CD4-positive, alpha-beta T cell treated with Interferon alpha-2 for 1 hour (primary cell): ENCODE results near the gene CXCL14.
"Not testable (repeated sequence)": the region's sequence is repeated elsewhere in the genome, so short reads cannot be mapped to it uniquely, and the experiment has no call there.

ENCODE experiments used
- DNase-seq, 2 donors: peaks; one replicate each; pipeline ENCODE4 v3.0.0-alpha.2; 2020 to 2022

Gene CXCL14

DNA sequence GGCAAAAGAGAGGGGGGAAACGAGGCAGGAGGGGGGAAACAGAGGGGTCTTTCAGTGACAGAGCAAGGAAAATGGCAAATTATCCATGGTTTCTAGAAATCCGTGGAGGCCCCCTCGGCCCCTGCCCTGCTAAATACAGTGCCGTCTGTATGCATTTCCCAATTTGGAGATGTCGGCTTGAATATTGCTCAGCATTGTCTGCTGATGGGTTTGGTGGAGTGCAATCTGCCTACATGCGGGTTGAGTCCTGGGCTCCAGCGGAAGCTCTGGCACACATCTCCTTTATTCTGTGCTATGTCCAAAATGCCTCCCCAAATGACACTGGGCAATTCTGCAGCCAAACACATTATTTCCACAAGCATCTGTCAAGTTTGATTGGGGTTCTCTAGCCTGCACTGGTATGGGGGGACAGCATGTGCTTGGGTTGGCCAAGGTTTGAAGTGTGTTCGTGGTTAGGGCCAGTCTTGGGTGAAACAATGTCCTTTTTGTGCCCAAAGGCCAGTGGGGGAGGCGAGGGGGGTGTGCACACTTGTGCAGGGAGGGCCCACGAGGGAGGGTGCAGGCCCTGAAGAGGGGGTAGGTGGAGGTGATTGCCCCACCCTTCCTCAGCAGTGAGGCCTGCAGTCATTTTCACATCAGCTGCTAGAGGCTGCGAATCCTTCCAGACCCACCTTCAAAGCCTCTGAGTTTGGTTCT, 36.8 kb downstream of the CXCL14 start:
- DNase-seq: no peak

DNA sequence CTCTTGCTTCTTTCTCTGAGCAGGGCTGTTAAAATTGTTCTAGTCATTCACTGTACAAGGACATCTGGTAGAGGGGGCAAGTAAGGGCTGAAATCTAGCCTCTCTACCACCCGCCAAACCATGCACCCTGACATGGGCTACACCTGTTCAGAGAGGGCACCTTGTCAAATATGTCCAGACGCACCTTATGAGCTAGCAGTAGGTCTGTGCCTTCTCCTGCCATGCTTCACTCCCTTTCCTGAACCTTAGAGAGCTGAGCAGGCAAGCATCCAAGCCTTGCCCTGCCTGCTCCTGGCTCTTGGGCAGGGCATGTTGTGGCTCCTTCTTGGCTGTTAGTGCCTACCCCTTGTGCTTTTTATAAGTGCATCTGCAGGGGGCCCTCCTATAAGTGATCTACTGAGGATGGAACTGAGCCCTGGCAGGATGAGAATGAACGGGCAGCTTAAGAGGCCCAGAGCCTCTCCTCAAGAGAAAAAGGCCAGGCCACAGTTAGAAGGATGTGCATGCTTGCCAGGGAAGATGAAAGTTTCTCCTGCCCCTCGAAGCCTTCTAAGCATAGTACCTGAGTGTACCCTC, 39.3 kb downstream of the CXCL14 start:
- DNase-seq: no peak

DNA sequence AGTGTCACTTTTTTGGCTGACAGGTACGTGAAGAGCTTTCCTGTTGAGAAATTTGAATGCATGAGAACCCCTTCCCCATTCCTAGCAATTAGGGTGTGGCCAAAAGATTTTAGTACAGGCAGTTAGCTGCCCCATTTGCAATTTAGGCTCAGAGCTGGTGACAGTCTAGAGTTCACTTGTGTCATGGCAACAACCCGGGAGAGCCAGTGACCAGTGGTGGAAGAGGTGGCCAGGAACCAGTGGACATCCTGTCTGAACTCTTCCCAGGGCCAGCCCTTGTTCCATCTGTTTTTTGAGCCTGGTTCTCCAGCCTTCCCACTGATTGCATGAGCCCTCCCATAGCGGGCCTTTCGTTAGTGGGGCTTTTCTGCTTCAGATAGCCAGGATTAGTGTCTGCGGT, 40.5 kb downstream of the CXCL14 start:
- DNase-seq: no peak

DNA sequence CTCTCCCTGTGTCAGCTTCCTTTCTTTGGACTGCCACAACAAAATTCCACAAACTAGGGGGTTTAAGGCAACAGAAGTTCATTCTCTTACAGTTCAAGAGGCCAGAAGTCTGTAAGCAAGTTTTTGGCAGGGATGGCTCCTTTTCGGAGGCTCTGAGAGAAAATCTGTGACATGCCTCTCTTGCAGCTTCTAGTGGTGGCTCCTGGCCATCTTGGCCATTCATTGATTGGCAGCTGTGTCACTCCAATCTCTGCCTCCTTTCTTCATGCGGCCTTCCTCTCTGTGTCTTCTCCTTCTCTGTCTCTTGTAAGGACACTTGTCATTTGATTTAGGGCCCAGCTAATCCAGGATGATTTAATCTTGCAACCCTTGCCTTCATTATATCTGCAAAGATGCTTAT, 41.0 kb downstream of the CXCL14 start:
- no peak for DNase-seq

DNA sequence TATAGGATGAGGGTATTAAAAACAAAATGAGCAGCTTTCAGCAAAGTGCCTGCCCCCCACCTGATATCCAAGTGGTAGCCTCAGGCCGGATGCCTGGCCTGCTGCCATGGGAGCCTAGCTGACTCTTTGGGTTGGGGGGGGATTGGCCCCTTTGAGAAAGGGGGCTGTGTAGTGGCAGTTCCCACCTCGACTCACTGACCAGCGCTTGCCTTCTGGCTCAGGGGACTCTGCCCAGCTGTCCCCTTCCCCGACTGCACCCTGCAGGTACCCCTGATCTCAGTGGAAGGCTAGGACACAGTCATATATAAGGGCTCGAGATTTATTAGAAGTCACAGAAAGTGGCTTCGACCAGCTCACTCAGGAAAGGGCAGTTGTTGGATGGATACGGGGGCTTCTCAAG, 41.5 kb downstream of the CXCL14 start:
- DNase-seq: no peak

DNA sequence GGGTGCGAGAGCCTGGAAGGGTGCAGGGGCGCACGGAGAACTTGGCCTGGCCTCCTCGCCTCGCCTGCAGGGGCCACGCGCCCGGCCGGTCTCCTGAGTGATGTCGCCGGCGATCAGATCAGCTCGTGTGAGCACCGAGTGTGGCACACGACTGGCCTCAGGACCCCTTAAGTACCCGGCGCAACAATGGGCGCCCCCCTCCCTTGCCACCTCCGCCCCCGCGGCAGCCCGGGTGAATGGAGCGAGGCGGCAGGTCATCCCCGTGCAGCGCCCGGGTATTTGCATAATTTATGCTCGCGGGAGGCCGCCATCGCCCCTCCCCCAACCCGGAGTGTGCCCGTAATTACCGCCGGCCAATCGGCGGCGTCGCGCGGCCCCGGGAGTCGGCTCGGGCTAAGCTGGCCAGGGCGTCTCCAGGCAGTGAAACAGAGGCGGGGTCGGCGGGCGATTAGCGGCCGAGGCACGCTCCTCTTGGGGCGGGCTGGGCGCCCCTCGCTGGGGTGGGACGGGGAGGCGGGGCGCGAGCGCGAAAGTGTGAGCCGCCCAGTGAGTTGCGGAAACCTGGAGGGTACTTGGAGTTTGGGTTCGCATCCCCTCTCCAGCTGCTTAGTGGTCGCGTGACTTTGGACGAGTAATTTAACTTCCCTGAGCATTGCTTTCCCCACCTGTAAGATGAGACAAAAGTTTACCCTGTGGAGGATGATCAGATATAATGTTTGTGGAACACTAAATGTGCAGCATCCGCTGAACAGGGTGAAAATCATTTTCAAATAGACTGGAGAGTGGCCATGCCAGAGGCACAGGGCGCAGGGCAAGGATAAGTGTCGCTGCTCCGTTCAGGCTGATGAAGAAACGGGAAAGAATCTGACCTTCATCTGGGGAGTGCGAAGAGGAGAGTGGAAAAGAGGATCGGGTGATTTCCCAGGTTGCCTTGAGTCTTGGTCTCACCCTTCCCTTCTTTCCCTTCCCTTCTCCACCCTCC, 42.7 kb downstream of the CXCL14 start, which contains the start of gene NEUROG1:
NEUROG1 (minus strand) TSS at position 145 of the 982 bp plus-strand sequence. CDS start 274 bp downstream, outside the sequence.
- DNase-seq: no peak

DNA sequence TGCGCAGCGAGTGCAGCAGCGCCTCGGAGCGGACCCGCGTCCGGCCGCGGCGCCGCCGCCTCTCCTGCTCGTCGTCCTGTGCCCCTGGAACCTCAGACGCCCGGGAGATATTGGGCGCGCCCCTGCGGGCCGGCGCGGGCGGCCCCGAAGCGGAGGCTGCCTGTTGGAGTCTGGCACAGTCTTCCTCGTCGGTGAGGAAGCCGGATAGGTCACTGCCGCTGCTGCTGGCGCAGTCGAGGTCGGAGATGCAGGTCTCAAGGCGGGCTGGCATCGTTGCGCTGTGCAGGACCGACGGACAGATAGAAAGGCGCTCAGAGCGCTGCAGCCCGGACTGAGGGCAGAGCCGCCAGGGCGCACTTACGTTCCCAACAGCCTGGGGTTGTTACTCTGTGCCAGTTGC, 43.4 kb downstream of the CXCL14 start:
- no peak for DNase-seq

DNA sequence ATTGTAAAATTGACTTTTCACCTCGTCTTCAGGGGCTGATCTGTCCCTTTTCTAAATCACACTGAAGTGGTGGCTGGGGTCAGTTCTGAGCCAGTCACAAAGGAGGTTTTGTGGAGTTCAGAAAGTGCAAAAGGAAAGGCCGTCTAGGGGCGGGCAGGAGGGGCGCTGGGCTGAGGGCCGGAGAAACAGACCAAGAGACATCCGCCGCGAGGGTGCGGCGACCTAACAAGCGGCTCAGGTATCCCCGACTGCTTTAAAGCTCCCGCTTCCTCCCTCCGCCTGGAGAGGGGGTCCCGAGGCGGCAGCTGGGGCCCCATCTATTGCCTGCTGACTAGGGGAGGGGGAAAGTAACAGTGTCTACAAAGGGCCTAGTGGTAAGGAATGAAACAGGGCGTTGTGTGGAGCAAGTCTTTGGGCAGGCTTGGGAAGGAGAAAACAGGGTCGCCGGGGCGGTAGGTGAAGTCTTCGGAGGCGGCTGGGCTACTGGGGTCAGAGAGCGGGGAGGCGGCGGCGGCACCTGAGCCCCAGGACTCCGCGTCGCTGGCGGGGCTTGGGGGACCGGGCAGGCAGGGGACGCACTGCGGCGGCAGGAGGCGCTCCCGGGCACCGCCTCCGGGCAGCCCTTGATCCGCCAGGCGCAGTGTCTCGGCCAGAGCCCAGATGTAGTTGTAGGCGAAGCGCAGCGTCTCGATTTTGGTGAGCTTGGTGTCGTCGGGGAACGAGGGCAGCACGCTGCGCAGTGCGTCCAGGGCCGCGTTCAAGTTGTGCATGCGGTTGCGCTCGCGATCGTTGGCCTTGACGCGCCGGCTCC, 44.0 kb downstream of the CXCL14 start:
- DNase-seq: no peak

DNA sequence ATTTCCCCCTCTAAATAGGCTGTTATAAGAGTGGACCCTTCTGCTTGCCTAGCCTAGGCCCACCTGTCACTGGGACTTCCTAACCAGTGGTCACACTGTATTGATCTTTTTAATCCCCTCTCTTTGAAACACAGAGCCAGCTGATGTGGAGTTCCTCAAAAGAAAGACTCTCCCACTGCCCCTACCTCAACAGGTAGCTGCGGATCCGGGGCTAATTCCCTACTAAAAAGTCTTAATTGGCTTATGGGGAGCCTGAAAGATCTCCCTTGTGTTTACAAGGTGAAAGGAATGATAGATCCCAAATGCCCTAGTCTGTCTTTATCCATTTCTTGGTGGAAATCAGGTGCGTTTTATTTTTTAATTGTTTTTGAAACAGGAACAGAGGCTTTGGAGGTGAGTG, 45.0 kb downstream of the CXCL14 start:
- no peak for DNase-seq

DNA sequence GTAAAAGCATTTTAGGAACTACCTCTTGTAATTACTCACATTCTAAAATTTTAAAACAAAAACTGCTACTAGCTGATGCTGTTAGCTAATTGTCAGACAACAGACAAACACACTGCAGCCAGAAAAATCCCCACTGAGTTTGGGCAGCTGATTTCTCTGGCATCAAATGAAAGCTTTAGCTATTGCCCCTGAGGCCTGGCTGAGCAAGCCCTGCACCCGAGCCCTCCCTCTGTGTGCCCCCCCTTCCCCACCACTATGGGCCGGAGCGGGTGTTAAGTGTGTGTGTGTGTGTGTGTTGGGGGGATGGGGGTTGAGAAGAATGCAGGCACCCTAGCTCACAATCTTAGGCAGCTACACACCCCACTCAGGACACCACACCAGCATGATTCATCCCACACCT, 45.5 kb downstream of the CXCL14 start:
- no peak for DNase-seq

DNA sequence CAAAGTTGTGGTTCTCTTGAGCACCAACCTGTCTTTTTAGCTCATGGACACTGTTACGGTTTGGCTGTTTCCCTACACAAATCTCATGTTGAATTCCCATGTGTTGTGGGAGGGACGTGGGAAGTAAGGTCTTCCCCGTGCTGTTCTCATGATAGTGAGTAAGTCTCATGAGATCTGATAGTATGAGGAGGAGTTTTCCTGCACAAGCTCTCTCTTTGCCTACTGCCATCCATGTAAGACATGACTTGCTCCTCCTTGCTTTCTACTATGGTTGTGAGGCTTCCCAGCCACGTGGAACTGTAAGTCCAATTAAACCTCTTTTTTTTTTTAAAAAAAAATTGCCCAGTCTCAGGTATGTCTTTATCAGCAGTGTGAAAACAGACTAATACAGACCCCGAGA, 49.2 kb downstream of the CXCL14 start:
- not testable (repeated sequence) for DNase-seq

DNA sequence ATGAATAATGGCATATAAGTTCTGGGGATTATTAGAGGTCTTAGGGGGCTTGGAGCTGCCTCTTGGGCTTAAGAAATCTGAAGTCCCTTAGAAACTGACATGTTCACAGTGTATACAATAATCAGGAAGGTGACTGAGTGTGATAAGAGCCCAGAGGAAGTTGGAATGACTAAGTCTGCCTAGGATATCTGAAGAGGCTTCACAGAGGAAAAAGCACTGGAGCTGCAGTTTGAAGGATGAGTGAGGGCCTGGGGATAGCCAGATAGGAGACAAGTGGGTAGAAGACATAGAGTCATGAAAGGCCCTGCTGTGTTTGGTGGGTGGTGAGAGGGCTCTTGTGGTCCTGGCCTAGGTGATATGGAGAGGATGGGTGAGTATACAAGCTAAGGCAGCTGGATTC, 51.9 kb downstream of the CXCL14 start:
- no peak for DNase-seq

DNA sequence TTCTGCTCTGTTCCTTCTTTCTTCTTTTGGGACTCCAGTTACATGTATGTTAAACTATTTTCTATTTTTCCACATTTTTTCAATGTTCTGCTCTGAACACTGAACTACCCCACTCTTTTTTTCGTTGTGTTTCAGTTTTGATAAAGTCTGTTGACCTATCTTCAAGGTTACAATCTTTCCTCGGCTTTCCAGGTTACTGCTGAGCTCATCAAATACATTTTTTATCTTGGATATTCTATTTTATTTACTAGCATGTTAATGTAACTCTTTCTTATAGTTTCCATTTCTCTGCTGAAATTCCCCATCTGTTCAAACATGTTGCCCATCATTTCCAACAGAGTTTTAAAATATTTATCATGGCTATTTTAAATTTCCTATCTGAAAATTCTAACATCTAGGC, 56.8 kb downstream of the CXCL14 start:
- no peak for DNase-seq
